DND-41 (cell line): Measurements from ENCODE around the gene CFL1.
A peak's percentile ranks its signal among the peaks of the same experiment; 100 is the strongest.

ENCODE experiments used
- ATAC-seq: fragments of 200-7000 bp; cut with Tn5 transposase; 3 replicates; pipeline ENCODE4 v1.9.1; 2021; ENCODE audit warnings: low read depth; ENCODE audit not compliant: insufficient read depth
- DNase-seq: peaks from one replicate; pipeline ENCODE4 v3.0.0-alpha.2; 2020
- H2AFZ ChIP-seq: 2 replicates; pipeline ENCODE4 v1.6.0; 2012; ENCODE audit warnings: low read depth, low read length
- H3K27ac ChIP-seq: 2 replicates; pipeline ENCODE4 v1.5.1; 2012; ENCODE audit warnings: low read length, inconsistent platforms
- H3K27me3 ChIP-seq: fragments of 200-600 bp; sonication (generic); 2 replicates; pipeline ENCODE4 v1.6.0; 2012; ENCODE audit warnings: low read length, mild to moderate bottlenecking, inconsistent platforms; ENCODE audit not compliant: insufficient read depth, poor library complexity
- H3K36me3 ChIP-seq: 2 replicates; pipeline ENCODE4 v1.5.1; 2012; ENCODE audit warnings: low read length, inconsistent platforms; ENCODE audit not compliant: insufficient read depth
- H3K4me1 ChIP-seq: 2 replicates; pipeline ENCODE4 v1.5.1; 2012; ENCODE audit warnings: mild to moderate bottlenecking, low read length; ENCODE audit not compliant: insufficient read depth
- H3K4me2 ChIP-seq: 2 replicates; pipeline ENCODE4 v1.6.0; 2012; ENCODE audit warnings: mild to moderate bottlenecking, moderate library complexity, low read length, inconsistent platforms; ENCODE audit not compliant: insufficient read depth
- H3K4me3 ChIP-seq, 2 experiments: fragments of 200-600 bp in 1 of 2; shearing (Covaris generic) in 1 of 2; 2 replicates each; pipeline ENCODE4 v1.5.1; 2012 to 2016; ENCODE audit warnings: inconsistent platforms in 2 of 2, low read length in 2 of 2, mild to moderate bottlenecking in 2 of 2, low read depth in 1 of 2, moderate library complexity in 1 of 2
- H3K79me2 ChIP-seq: 2 replicates; pipeline ENCODE4 v1.6.0; 2012; ENCODE audit warnings: low read length, inconsistent platforms; ENCODE audit not compliant: insufficient read depth
- H3K9ac ChIP-seq: 2 replicates; pipeline ENCODE4 v1.6.0; 2012; ENCODE audit warnings: low read depth, mild to moderate bottlenecking, inconsistent platforms, low read length, moderate library complexity
- H3K9me3 ChIP-seq: 2 replicates; pipeline ENCODE4 v1.5.1; 2012; ENCODE audit warnings: low read length, moderate library complexity, mild to moderate bottlenecking, inconsistent platforms; ENCODE audit not compliant: insufficient read depth, severe bottlenecking
- H4K20me1 ChIP-seq: 2 replicates; pipeline ENCODE4 v1.6.0; 2012; ENCODE audit warnings: low read length; ENCODE audit not compliant: insufficient read depth
- CTCF ChIP-seq: IDR thresholded peaks from 2 replicates; pipeline ENCODE4 v1.5.1; 2012; ENCODE audit warnings: borderline replicate concordance, low read length, moderate library complexity, mild to moderate bottlenecking; ENCODE audit not compliant: poor library complexity, severe bottlenecking; ENCODE audit errors: extremely low read depth
- EZH2 ChIP-seq: IDR thresholded peaks from 3 replicates; pipeline ENCODE4 v1.6.1; 2012; ENCODE audit warnings: borderline replicate concordance, low read depth, mild to moderate bottlenecking, moderate library complexity, low read length, inconsistent platforms; ENCODE audit not compliant: severe bottlenecking

Gene CFL1

GRCh38 chr11:65884716-65885092 lies 26.7 kb upstream of the CFL1 start:
- H2AFZ ChIP-seq: no peak overlapping the region
- DNase-seq (peak; percentile 80), ATAC-seq (peak; percentile 57)
- no peaks in the 10 kb centered on the region for H3K27me3 ChIP-seq
- peaks cover 15% of the 10 kb centered on the region for H4K20me1 ChIP-seq
- H3K9me3 ChIP-seq: no peaks in the 10 kb centered on the region
- peaks cover 21% of the 10 kb centered on the region for H3K79me2 ChIP-seq
- no peak for TF ChIP-seq EZH2
- TF ChIP-seq CTCF: peak; percentile 100
- H3K4me1 ChIP-seq: peaks cover 49% of the 10 kb centered on the region
- peaks cover 57% of the 10 kb centered on the region for H3K36me3 ChIP-seq
- no peak overlapping the region for H3K9ac ChIP-seq
- 0 out of 2 replicates have a peak overlapping the region, but pooled peaks have one; percentile 8 for H3K27ac ChIP-seq
- peak overlapping the region; percentile 41 for H3K4me2 ChIP-seq
- no peak overlapping the region for H3K4me3 ChIP-seq

GRCh38 chr11:65883786-65884715 lies 26.1 kb upstream of the CFL1 start:
- H3K27ac ChIP-seq: peak overlapping the region; percentile 8; the same call in 1 of the 2 replicates
- H3K4me2 ChIP-seq: 0 out of 2 replicates have a peak overlapping the region, but pooled peaks have one; percentile 41
- H2AFZ ChIP-seq: no peak overlapping the region
- no peaks in the 10 kb centered on the region for H3K27me3 ChIP-seq
- peaks cover 45% of the 10 kb centered on the region for H3K4me1 ChIP-seq
- no peak overlapping the region for H3K4me3 ChIP-seq
- H3K36me3 ChIP-seq: peaks cover 57% of the 10 kb centered on the region
- H3K9ac ChIP-seq: no peak overlapping the region
- TF ChIP-seq CTCF: no peak
- no peak for TF ChIP-seq EZH2
- peaks cover 21% of the 10 kb centered on the region for H3K79me2 ChIP-seq
- H3K9me3 ChIP-seq: no peaks in the 10 kb centered on the region
- no peak for DNase-seq
- peaks cover 15% of the 10 kb centered on the region for H4K20me1 ChIP-seq
- no peak for ATAC-seq

GRCh38 chr11:65883058-65883761 lies 25.2 kb upstream of the CFL1 start:
- no peak overlapping the region for H3K9ac ChIP-seq
- no peak overlapping the region for H2AFZ ChIP-seq
- H4K20me1 ChIP-seq: peaks cover 15% of the 10 kb centered on the region
- no peaks in the 10 kb centered on the region for H3K9me3 ChIP-seq
- no peaks in the 10 kb centered on the region for H3K27me3 ChIP-seq
- no peak overlapping the region for H3K4me3 ChIP-seq
- ATAC-seq: no peak
- H3K79me2 ChIP-seq: peaks cover 20% of the 10 kb centered on the region
- no peak overlapping the region for H3K4me2 ChIP-seq
- no peak for DNase-seq
- no peak overlapping the region for H3K27ac ChIP-seq
- peaks cover 39% of the 10 kb centered on the region for H3K4me1 ChIP-seq
- no peak for TF ChIP-seq EZH2
- TF ChIP-seq CTCF: no peak
- H3K36me3 ChIP-seq: peaks cover 57% of the 10 kb centered on the region
